Neural cell (in vitro differentiated cells): Measurements from ENCODE around the gene SIRT4.

Experiments
- CTCF ChIP-seq: fragments of 450-650 bp; IDR thresholded peaks from 2 replicates; pipeline ENCODE4 v1.5.1; 2014; ENCODE audit warnings: antibody characterized with exemption, mild to moderate bottlenecking, moderate library complexity; ENCODE audit not compliant: poor library complexity, severe bottlenecking
- EP300 ChIP-seq: fragments of 450-650 bp; conservative IDR thresholded peaks from 2 replicates; pipeline ENCODE4 v1.6.1; 2014; ENCODE audit warnings: antibody characterized with exemption, mild to moderate bottlenecking, moderate library complexity; ENCODE audit not compliant: poor library complexity, severe bottlenecking
- EZH2 ChIP-seq: fragments of 200-600, 300-800 bp; shearing (Covaris generic), sonication (generic); IDR thresholded peaks from 2 replicates; pipeline ENCODE4 v1.6.1; 2014; ENCODE audit warnings: antibody characterized with exemption, low read length, borderline replicate concordance, mild to moderate bottlenecking; ENCODE audit not compliant: insufficient read depth, poor library complexity, severe bottlenecking
- POLR2AphosphoS5 ChIP-seq: IDR thresholded peaks from 2 replicates; pipeline ENCODE4 v1.6.1; 2012
- REST ChIP-seq: IDR thresholded peaks from 2 replicates; pipeline ENCODE4 v1.6.1; 2012; ENCODE audit warnings: borderline replicate concordance
- SMC3 ChIP-seq: fragments of 450-650 bp; conservative IDR thresholded peaks from 2 replicates; pipeline ENCODE4 v1.6.1; 2014; ENCODE audit warnings: antibody characterized with exemption, mild to moderate bottlenecking, moderate library complexity; ENCODE audit not compliant: poor library complexity
- TAF1 ChIP-seq: IDR thresholded peaks from 2 replicates; pipeline ENCODE4 v1.6.1; 2012; ENCODE audit warnings: low read depth

- TF ChIP-seq EZH2 (no peak), CTCF (no peak), SMC3 (no peak), TAF1 (no peak), REST (no peak), POLR2AphosphoS5 (no peak), EP300 (no peak)
These were observed 9.8 kb upstream of the SIRT4 start for GRCh38 chr12:120292411-120292660.
